OCI-LY1 (cell line): ENCODE data around the gene DNAJC7.

Source experiments
- H2AFZ ChIP-seq: fragments of 200-600 bp; sonication (generic), shearing (Covaris generic); 2 replicates; pipeline ENCODE4 v1.6.0; 2014; ENCODE audit warnings: antibody characterized with exemption, mild to moderate bottlenecking, low read length
- H3F3A ChIP-seq: fragments of 200-600 bp; sonication (generic), shearing (Covaris generic); 2 replicates; pipeline ENCODE4 v1.6.0; 2014; ENCODE audit warnings: mild to moderate bottlenecking, antibody characterized with exemption, low read length, moderate library complexity; ENCODE audit not compliant: insufficient read depth
- H3K27ac ChIP-seq: fragments of 200-600 bp; sonication (generic); 2 replicates; pipeline ENCODE4 v1.5.1; 2014; ENCODE audit warnings: low read length, mixed run types, mild to moderate bottlenecking, low read depth; ENCODE audit not compliant: poor library complexity, severe bottlenecking
- H3K27me3 ChIP-seq: fragments of 200-600 bp; sonication (generic); 2 replicates; pipeline ENCODE4 v1.6.0; 2014; ENCODE audit warnings: antibody characterized with exemption, mild to moderate bottlenecking, low read length, moderate library complexity; ENCODE audit not compliant: insufficient read depth
- H3K36me3 ChIP-seq: fragments of 200-600 bp; sonication (generic); 2 replicates; pipeline ENCODE4 v1.6.1; 2014; ENCODE audit warnings: mild to moderate bottlenecking, antibody characterized with exemption, low read length, moderate library complexity, mixed read lengths; ENCODE audit not compliant: insufficient read depth
- H3K4me1 ChIP-seq: fragments of 200-600 bp; sonication (generic); 2 replicates; pipeline ENCODE4 v1.5.1; 2014; ENCODE audit warnings: mild to moderate bottlenecking, low read length, moderate library complexity; ENCODE audit not compliant: insufficient read depth, severe bottlenecking
- H3K4me2 ChIP-seq: fragments of 200-600 bp; sonication (generic), shearing (Covaris generic); 2 replicates; pipeline ENCODE4 v1.6.1; 2014; ENCODE audit warnings: low read length
- H3K4me3 ChIP-seq: fragments of 200-600 bp; sonication (generic); 2 replicates; pipeline ENCODE4 v1.5.1; 2014; ENCODE audit warnings: low read length, low read depth, mild to moderate bottlenecking, mixed read lengths; ENCODE audit not compliant: poor library complexity, severe bottlenecking
- H3K79me2 ChIP-seq: fragments of 200-600 bp; shearing (Covaris generic); 2 replicates; pipeline ENCODE4 v1.6.1; 2016; ENCODE audit warnings: mixed run types, low read length, mixed read lengths; ENCODE audit not compliant: insufficient read depth
- H3K9ac ChIP-seq: fragments of 200-600 bp; sonication (generic), shearing (Covaris generic); 2 replicates; pipeline ENCODE4 v1.6.1; 2014; ENCODE audit warnings: mild to moderate bottlenecking, low read length, mixed read lengths
- H3K9me2 ChIP-seq: fragments of 200-600 bp; sonication (generic), shearing (Covaris generic); 2 replicates; pipeline ENCODE4 v1.6.1; 2014; ENCODE audit warnings: low read depth, mild to moderate bottlenecking, low read length, mixed read lengths
- H3K9me3 ChIP-seq: fragments of 200-600 bp; shearing (Covaris generic); 2 replicates; pipeline ENCODE4 v1.6.1; 2014; ENCODE audit warnings: low read length, mixed read lengths
- H4K20me1 ChIP-seq: fragments of 200-600 bp; sonication (generic), shearing (Covaris generic); 2 replicates; pipeline ENCODE4 v1.6.0; 2016; ENCODE audit warnings: mild to moderate bottlenecking, low read length; ENCODE audit not compliant: insufficient read depth
- CTCF ChIP-seq: fragments of 200-600 bp; sonication (generic), shearing (Covaris generic); IDR thresholded peaks from 2 replicates; pipeline ENCODE4 v1.5.1; 2017; ENCODE audit warnings: mild to moderate bottlenecking, antibody characterized with exemption, low read length, moderate library complexity, mixed read lengths
- EZH2 ChIP-seq: fragments of 200-600 bp; sonication (generic), shearing (Covaris generic); IDR thresholded peaks from 2 replicates; pipeline ENCODE4 v1.8.0; 2017; ENCODE audit warnings: borderline replicate concordance, mixed run types, mild to moderate bottlenecking, antibody characterized with exemption, low read length, moderate library complexity, mixed read lengths

DNAJC7 gene

GRCh38 chr17:42058063-42058462 is 40.8 kb upstream of the DNAJC7 start:
- Histone ChIP-seq H3K27me3 (peaks cover 27% of the 10 kb centered on the region), H3K4me3 (no peak overlapping the region), H3K27ac (no peak overlapping the region), H3K9me3 (no peaks in the 10 kb centered on the region), H2AFZ (no peak overlapping the region), H3K36me3 (no peaks in the 10 kb centered on the region; the same call in 1 of the 2 replicates), H3K9me2 (no peaks in the 10 kb centered on the region), H3K9ac (no peak overlapping the region), H3K4me2 (no peak overlapping the region), H3F3A (no peaks in the 10 kb centered on the region), H4K20me1 (no peaks in the 10 kb centered on the region), H3K4me1 (no peaks in the 10 kb centered on the region), H3K79me2 (no peaks in the 10 kb centered on the region)
- TF ChIP-seq CTCF (no peak), EZH2 (no peak)

GRCh38 chr17:42056635-42057034 is 39.4 kb upstream of the DNAJC7 start:
- no peaks in the 10 kb centered on the region for H3K9me2 ChIP-seq
- H3K4me1 ChIP-seq: no peaks in the 10 kb centered on the region
- H3K9me3 ChIP-seq: no peaks in the 10 kb centered on the region
- H3K79me2 ChIP-seq: no peaks in the 10 kb centered on the region
- no peak overlapping the region for H3K4me3 ChIP-seq
- peaks cover 22% of the 10 kb centered on the region for H3K27me3 ChIP-seq
- no peaks in the 10 kb centered on the region for H3F3A ChIP-seq
- H2AFZ ChIP-seq: no peak overlapping the region
- H3K9ac ChIP-seq: no peak overlapping the region
- no peak overlapping the region for H3K4me2 ChIP-seq
- no peak overlapping the region for H3K27ac ChIP-seq
- TF ChIP-seq CTCF (no peak), EZH2 (no peak)
- H3K36me3 ChIP-seq: no peaks in the 10 kb centered on the region; the same call in 1 of the 2 replicates
- H4K20me1 ChIP-seq: no peaks in the 10 kb centered on the region

GRCh38 chr17:42055496-42055895 is 38.3 kb upstream of the DNAJC7 start:
- Histone ChIP-seq H3K27ac (no peak overlapping the region), H3K27me3 (peaks cover 27% of the 10 kb centered on the region), H3K9me3 (no peaks in the 10 kb centered on the region), H3F3A (no peaks in the 10 kb centered on the region), H3K79me2 (no peaks in the 10 kb centered on the region), H4K20me1 (no peaks in the 10 kb centered on the region), H3K4me2 (no peak overlapping the region), H3K4me3 (no peak overlapping the region), H3K4me1 (no peaks in the 10 kb centered on the region), H3K36me3 (no peaks in the 10 kb centered on the region; the same call in 1 of the 2 replicates), H2AFZ (no peak overlapping the region), H3K9me2 (no peaks in the 10 kb centered on the region), H3K9ac (no peak overlapping the region)
- TF ChIP-seq CTCF: no peak
- TF ChIP-seq EZH2: no peak
